ENCODE results near the gene ELP5.

ELP5 gene

GRCh38 chr17:7258731-7259554 is 6.9 kb downstream of the ELP5 start:
- DNase-seq = no peak

GRCh38 chr17:7259555-7259889 is 7.5 kb downstream of the ELP5 start:
- DNase-seq = no peak

- DNase-seq = no peak
These were observed 8.1 kb downstream of the ELP5 start for GRCh38 chr17:7260151-7260550.

GRCh38 chr17:7260651-7261378 is 8.8 kb downstream of the ELP5 start:
- DNase-seq = peak in 1 of 2 donors; percentile 32

- DNase-seq = peak; percentile 36 to 60
These were observed 9.6 kb downstream of the ELP5 start for GRCh38 chr17:7261379-7262191.

GRCh38 chr17:7262192-7262934 is 10.3 kb downstream of the ELP5 start, which contains the start of gene CLDN7:
Gene CLDN7, minus strand, starts transcription at chr17:7262478. Its CDS starts 435 bp downstream, at chr17:7262043.
- no peak for DNase-seq

GRCh38 chr17:7262935-7263800 is 11.2 kb downstream of the ELP5 start:
- no peak for DNase-seq

- no peak for DNase-seq
These were observed 11.7 kb downstream of the ELP5 start for GRCh38 chr17:7263801-7264078.

GRCh38 chr17:7266784-7267183 is 14.8 kb downstream of the ELP5 start:
- DNase-seq = no peak

- DNase-seq = no peak
These were observed 27.4 kb downstream of the ELP5 start for GRCh38 chr17:7279448-7279847.

GRCh38 chr17:7280519-7281073 is 28.6 kb downstream of the ELP5 start:
- DNase-seq = peak; percentile 81 to 86

GRCh38 chr17:7281074-7281952 is 29.3 kb downstream of the ELP5 start, which contains the start of gene SLC2A4:
Gene SLC2A4, plus strand, starts transcription at chr17:7281718. Its CDS starts 217 bp downstream, at chr17:7281935.
- peak; percentile 88 to 91 for DNase-seq

GRCh38 chr17:7281953-7282751 is 30.1 kb downstream of the ELP5 start:
- no peak for DNase-seq

- no peak for DNase-seq
These were observed 30.8 kb downstream of the ELP5 start for GRCh38 chr17:7282752-7283321.

- no peak for DNase-seq
These were observed 31.6 kb downstream of the ELP5 start for GRCh38 chr17:7283471-7284216.

GRCh38 chr17:7284911-7285310 is 32.9 kb downstream of the ELP5 start:
- no peak for DNase-seq

- no peak for DNase-seq
These were observed 33.7 kb downstream of the ELP5 start for GRCh38 chr17:7285679-7286078.
